ENCODE measurements around the gene CST6. TPM values are rescaled to one million over a fixed set of nuclear protein-coding genes. Genes with fewer than 3 reads are reported as not detected.

CST6 gene
- total RNA-seq, 1 experiment from 2014 or later = 27.2 TPM

- Mint-ChIP-seq H3K4me1 (ENCODE audit: low read depth, unreplicated experiment) (peaks cover 17% of the 10 kb centered on the region), H3K9me3 (ENCODE audit: low read depth, unreplicated experiment) (no peaks in the 10 kb centered on the region), H3K27me3 (ENCODE audit: unreplicated experiment) (peaks cover 42% of the 10 kb centered on the region), H3K36me3 (ENCODE audit: insufficient read depth, unreplicated experiment) (peaks cover 5% of the 10 kb centered on the region), H3K4me3 (ENCODE audit: low read depth, unreplicated experiment) (peak overlapping the region; percentile 46), H3K27ac (ENCODE audit: unreplicated experiment) (peak overlapping the region; percentile 20)
- TF ChIP-seq, protein P1, sequence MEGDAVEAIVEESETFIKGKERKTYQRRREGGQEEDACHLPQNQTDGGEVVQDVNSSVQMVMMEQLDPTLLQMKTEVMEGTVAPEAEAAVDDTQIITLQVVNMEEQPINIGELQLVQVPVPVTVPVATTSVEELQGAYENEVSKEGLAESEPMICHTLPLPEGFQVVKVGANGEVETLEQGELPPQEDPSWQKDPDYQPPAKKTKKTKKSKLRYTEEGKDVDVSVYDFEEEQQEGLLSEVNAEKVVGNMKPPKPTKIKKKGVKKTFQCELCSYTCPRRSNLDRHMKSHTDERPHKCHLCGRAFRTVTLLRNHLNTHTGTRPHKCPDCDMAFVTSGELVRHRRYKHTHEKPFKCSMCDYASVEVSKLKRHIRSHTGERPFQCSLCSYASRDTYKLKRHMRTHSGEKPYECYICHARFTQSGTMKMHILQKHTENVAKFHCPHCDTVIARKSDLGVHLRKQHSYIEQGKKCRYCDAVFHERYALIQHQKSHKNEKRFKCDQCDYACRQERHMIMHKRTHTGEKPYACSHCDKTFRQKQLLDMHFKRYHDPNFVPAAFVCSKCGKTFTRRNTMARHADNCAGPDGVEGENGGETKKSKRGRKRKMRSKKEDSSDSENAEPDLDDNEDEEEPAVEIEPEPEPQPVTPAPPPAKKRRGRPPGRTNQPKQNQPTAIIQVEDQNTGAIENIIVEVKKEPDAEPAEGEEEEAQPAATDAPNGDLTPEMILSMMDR (IDR thresholded peaks at IDR 0.05; ENCODE audit: unreplicated experiment) = no peak
- DNase-seq = no peak
- intact Hi-C loops (cut with micrococcal nuclease; ENCODE audit: unreplicated experiment) = no loop called here
- BruUV-seq (replicated peaks) = no TSS peak
- CTCF ChIA-PET = interaction anchor here (0.6 to 2.0 kb wide), 12 partner anchors 9 to 365 kb away, joined by 3 to 16 read pairs (median 4); partner anchors contain the start of genes CST6 and PACS1
These were observed 32.9 kb downstream of the CST6 start for GRCh38 chr11:66044757-66045156.

- Mint-ChIP-seq H3K27me3 (ENCODE audit: unreplicated experiment) (peaks cover 42% of the 10 kb centered on the region), H3K9me3 (ENCODE audit: low read depth, unreplicated experiment) (no peaks in the 10 kb centered on the region), H3K4me1 (ENCODE audit: low read depth, unreplicated experiment) (peaks cover 17% of the 10 kb centered on the region), H3K4me3 (ENCODE audit: low read depth, unreplicated experiment) (peak overlapping the region; percentile 46), H3K36me3 (ENCODE audit: insufficient read depth, unreplicated experiment) (peaks cover 5% of the 10 kb centered on the region), H3K27ac (ENCODE audit: unreplicated experiment) (no peak overlapping the region)
- CTCF ChIA-PET = interaction anchor here (0.6 to 2.0 kb wide), 13 partner anchors 9 to 365 kb away, joined by 3 to 16 read pairs (median 4); partner anchors contain the start of genes CST6 and PACS1
- DNase-seq = peak; percentile 87
- intact Hi-C loops (cut with micrococcal nuclease; ENCODE audit: unreplicated experiment) = no loop called here
- BruUV-seq (replicated peaks) = no TSS peak
- TF ChIP-seq, protein P1 (IDR thresholded peaks at IDR 0.05; ENCODE audit: unreplicated experiment) = peak; percentile 89
These were observed 33.4 kb downstream of the CST6 start for GRCh38 chr11:66045177-66045639.

GRCh38 chr11:66046901-66047300, 35.1 kb downstream of the CST6 start:
- no TSS peak for BruUV-seq (replicated peaks)
- CTCF ChIA-PET = no interaction called here
- Mint-ChIP-seq H3K27ac (ENCODE audit: unreplicated experiment) (no peak overlapping the region), H3K36me3 (ENCODE audit: insufficient read depth, unreplicated experiment) (peaks cover 16% of the 10 kb centered on the region), H3K9me3 (ENCODE audit: low read depth, unreplicated experiment) (no peaks in the 10 kb centered on the region), H3K27me3 (ENCODE audit: unreplicated experiment) (peaks cover 33% of the 10 kb centered on the region), H3K4me3 (ENCODE audit: low read depth, unreplicated experiment) (no peak overlapping the region), H3K4me1 (ENCODE audit: low read depth, unreplicated experiment) (peaks cover 30% of the 10 kb centered on the region)
- no peak for DNase-seq
- intact Hi-C loops (cut with micrococcal nuclease; ENCODE audit: unreplicated experiment) = no loop called here
- TF ChIP-seq, protein P1 (IDR thresholded peaks at IDR 0.05; ENCODE audit: unreplicated experiment) = no peak

DNA sequence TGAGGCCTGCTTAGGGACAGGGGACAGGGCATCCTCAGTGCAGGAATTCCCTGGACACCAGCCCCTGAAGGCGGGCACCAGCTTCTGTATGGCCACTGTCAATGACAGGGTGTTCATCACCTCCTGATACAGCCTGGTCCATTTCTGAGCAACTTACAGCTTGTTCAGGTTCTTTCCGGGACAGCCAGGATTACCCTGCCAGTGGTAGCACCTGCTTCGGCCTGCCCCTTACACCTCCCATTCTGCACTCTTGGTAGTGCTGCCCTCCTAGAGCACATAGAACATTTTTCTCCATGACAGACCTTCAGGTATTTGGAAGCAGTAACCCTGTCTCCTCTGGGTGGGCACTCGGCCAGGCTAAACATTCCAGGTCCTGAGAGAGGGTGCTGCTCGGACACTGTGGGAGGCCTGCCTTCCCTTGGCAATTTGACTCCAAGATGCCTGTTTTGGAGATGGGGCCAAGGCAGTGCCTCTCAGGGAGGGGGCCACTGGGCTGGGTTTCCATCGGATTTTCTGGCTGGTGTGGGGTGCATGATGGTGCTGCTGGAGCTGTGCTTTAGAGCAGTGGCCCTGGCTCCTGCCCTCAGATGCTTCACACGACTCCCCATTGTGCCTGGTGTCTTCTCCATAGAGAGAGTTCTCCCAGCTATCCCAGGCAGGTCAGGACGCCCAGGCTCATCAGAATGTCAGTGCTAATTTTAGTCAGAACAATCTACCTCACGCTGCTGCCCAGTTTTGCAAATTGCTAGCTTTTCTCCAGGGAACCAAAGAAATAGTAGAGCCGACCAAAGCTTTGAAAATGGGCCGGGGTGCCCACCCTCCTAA, 35.9 kb downstream of the CST6 start:
- Mint-ChIP-seq H3K27ac (ENCODE audit: unreplicated experiment) (no peak overlapping the region), H3K4me3 (ENCODE audit: low read depth, unreplicated experiment) (no peak overlapping the region), H3K4me1 (ENCODE audit: low read depth, unreplicated experiment) (peaks cover 30% of the 10 kb centered on the region), H3K9me3 (ENCODE audit: low read depth, unreplicated experiment) (no peaks in the 10 kb centered on the region), H3K36me3 (ENCODE audit: insufficient read depth, unreplicated experiment) (peaks cover 25% of the 10 kb centered on the region), H3K27me3 (ENCODE audit: unreplicated experiment) (peaks cover 33% of the 10 kb centered on the region)
- no TSS peak for BruUV-seq (replicated peaks)
- DNase-seq = no peak
- CTCF ChIA-PET = no interaction called here
- intact Hi-C loops (cut with micrococcal nuclease; ENCODE audit: unreplicated experiment) = no loop called here
- TF ChIP-seq, protein P1 (IDR thresholded peaks at IDR 0.05; ENCODE audit: unreplicated experiment) = no peak

Data from Calu3 (cell line).